K562 (cell line): ENCODE results near the gene GRIP1.

Experiments
- NR1H2 ChIP-seq: sonication (generic); formaldehyde crosslinking; IDR thresholded peaks from 2 replicates; pipeline ENCODE4 v1.4.0; 2020; ENCODE audit warnings: mild to moderate bottlenecking, missing genetic modification reagents
- TAF1 ChIP-seq: IDR thresholded peaks from 2 replicates; pipeline ENCODE4 v1.6.1; 2011; ENCODE audit warnings: mild to moderate bottlenecking, low read length, moderate library complexity; ENCODE audit not compliant: insufficient read depth, control insufficient read depth, severe bottlenecking; ENCODE audit errors: extremely low read depth
- TF ChIP-seq, protein P1 (sequence below): fragments of 450-650 bp; IDR thresholded peaks from 2 replicates; pipeline ENCODE4 v1.6.1; 2016; ENCODE audit warnings: borderline replicate concordance
- TF ChIP-seq, protein P2 (sequence below), 3 experiments: IDR thresholded peaks in 2 of 3; conservative IDR thresholded peaks in 1 of 3; 2 replicates each; pipeline ENCODE4 v1.5.1; 2011 to 2012; ENCODE audit warnings: low read length in 3 of 3, mild to moderate bottlenecking in 3 of 3, control low read depth in 2 of 3, improper control_type of control experiment in 1 of 3, inconsistent platforms in 1 of 3, low read depth in 1 of 3, mixed read lengths in 1 of 3, moderate library complexity in 1 of 3; ENCODE audit not compliant: insufficient read depth in 2 of 3

DNA sequence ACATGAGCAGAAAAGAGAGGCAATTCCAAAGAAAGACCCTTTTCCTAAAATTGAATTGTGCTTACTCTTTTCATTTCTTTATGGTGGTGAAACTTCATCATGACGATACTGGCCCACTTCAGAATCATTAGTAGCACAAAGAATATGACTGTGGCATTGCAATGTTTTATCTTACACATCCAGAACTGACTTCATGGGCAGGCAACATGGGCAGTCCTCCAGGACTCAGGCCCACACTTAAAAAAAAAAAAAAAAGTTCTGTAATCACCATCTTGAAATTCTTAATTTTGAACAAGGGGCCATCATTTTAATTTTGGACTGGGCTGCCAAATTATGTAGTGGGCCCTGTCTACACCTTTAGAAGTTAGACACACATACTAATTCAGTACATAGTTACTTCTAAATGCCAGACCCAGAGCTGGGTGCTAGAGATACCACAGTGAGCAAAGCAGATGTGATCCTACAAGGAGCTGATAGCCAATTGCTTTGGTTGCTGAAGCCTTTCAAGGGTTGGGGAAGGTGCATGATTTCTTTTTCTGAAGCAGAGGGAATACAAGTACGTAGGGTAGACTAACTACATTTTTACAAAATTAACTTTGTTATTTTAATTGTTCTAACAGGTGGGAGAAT is 341.4 kb downstream of the GRIP1 start:
- TF ChIP-seq, protein P1, sequence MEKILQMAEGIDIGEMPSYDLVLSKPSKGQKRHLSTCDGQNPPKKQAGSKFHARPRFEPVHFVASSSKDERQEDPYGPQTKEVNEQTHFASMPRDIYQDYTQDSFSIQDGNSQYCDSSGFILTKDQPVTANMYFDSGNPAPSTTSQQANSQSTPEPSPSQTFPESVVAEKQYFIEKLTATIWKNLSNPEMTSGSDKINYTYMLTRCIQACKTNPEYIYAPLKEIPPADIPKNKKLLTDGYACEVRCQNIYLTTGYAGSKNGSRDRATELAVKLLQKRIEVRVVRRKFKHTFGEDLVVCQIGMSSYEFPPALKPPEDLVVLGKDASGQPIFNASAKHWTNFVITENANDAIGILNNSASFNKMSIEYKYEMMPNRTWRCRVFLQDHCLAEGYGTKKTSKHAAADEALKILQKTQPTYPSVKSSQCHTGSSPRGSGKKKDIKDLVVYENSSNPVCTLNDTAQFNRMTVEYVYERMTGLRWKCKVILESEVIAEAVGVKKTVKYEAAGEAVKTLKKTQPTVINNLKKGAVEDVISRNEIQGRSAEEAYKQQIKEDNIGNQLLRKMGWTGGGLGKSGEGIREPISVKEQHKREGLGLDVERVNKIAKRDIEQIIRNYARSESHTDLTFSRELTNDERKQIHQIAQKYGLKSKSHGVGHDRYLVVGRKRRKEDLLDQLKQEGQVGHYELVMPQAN = no peak
- TF ChIP-seq NR1H2 (no peak), TAF1 (no peak)
- TF ChIP-seq, protein P2, sequence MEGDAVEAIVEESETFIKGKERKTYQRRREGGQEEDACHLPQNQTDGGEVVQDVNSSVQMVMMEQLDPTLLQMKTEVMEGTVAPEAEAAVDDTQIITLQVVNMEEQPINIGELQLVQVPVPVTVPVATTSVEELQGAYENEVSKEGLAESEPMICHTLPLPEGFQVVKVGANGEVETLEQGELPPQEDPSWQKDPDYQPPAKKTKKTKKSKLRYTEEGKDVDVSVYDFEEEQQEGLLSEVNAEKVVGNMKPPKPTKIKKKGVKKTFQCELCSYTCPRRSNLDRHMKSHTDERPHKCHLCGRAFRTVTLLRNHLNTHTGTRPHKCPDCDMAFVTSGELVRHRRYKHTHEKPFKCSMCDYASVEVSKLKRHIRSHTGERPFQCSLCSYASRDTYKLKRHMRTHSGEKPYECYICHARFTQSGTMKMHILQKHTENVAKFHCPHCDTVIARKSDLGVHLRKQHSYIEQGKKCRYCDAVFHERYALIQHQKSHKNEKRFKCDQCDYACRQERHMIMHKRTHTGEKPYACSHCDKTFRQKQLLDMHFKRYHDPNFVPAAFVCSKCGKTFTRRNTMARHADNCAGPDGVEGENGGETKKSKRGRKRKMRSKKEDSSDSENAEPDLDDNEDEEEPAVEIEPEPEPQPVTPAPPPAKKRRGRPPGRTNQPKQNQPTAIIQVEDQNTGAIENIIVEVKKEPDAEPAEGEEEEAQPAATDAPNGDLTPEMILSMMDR (IDR thresholded peaks at IDR 0.05 in 2 of 3, conservative IDR thresholded peaks at IDR 0.05 in 1 of 3; ENCODE audit: insufficient read depth in 2 of 3, low read depth in 1 of 3, low read length in 3 of 3) = no peak
